HepG2 (cell line): ENCODE results near the gene ACSL5. TPM values are rescaled to one million over a fixed set of nuclear protein-coding genes. Genes with fewer than 3 reads are reported as not detected.

ENCODE experiments used
- CHCHD3 ChIP-seq: sonication (generic); formaldehyde crosslinking; IDR thresholded peaks from 2 replicates; pipeline ENCODE4 v1.8.0; 2022; ENCODE audit warnings: mild to moderate bottlenecking, missing genetic modification reagents, moderate library complexity
- CHD4 ChIP-seq: fragments of 200-600 bp; sonication (generic); IDR thresholded peaks from 2 replicates; pipeline ENCODE4 v1.7.0; 2017; ENCODE audit warnings: mild to moderate bottlenecking, low read length, borderline replicate concordance
- FOXK1 ChIP-seq: sonication (generic); formaldehyde crosslinking; IDR thresholded peaks from 2 replicates; pipeline ENCODE4 v1.4.0; 2020; ENCODE audit warnings: low read depth, missing genetic modification reagents, borderline replicate concordance
- FOXM1 ChIP-seq: sonication (generic); formaldehyde crosslinking; IDR thresholded peaks from 2 replicates; pipeline ENCODE4 v1.5.0; 2020; ENCODE audit warnings: missing genetic modification reagents
- GFI1 ChIP-seq: sonication (generic); formaldehyde crosslinking; IDR thresholded peaks from 2 replicates; pipeline ENCODE4 v1.5.0; 2020; ENCODE audit warnings: missing genetic modification reagents, mild to moderate bottlenecking, borderline replicate concordance
- ISL2 ChIP-seq: sonication (generic); formaldehyde crosslinking; IDR thresholded peaks from 2 replicates; pipeline ENCODE4 v1.5.0; 2020; ENCODE audit warnings: missing genetic modification reagents
- RAD51 ChIP-seq: fragments of 450-650 bp; IDR thresholded peaks from 2 replicates; pipeline ENCODE4 v1.6.1; 2016; ENCODE audit warnings: borderline replicate concordance
- ZNF605 ChIP-seq: sonication (generic); formaldehyde crosslinking; IDR thresholded peaks from 2 replicates; pipeline ENCODE4 v1.8.0; 2022; ENCODE audit warnings: mild to moderate bottlenecking, missing genetic modification reagents
- ZNF775 ChIP-seq: sonication (generic); formaldehyde crosslinking; IDR thresholded peaks from 2 replicates; pipeline ENCODE4 v1.4.0; 2020; ENCODE audit warnings: missing genetic modification reagents, mild to moderate bottlenecking, moderate library complexity, borderline replicate concordance
- polyA plus RNA-seq, 8 experiments: library from polyadenylated mRNA; depleted of rRNA in 3 of 8; stranded (reverse) in 7 of 8; unstranded in 1 of 8; fragments of >200 nt; fragmentation: Illumina TruSeq in 4 of 8; extraction: Trizol in 4 of 8; gene quantifications; 2 replicates each; pipeline versions ENCODE4 v1.2.1 to v1.2.3, GENCODE V29; 2011 to 2016; ENCODE audit warnings: low read depth in 4 of 8, missing spikeins in 1 of 8, mixed read lengths in 1 of 8; ENCODE audit not compliant: insufficient read depth in 1 of 8
- total RNA-seq, 5 experiments: library from RNA; depleted of rRNA; stranded (reverse); fragments of >200 nt; fragmentation: Illumina TruSeq; extraction: Trizol; gene quantifications; 2 replicates each; pipeline ENCODE4 v1.2.3, GENCODE V29; 2016; ENCODE audit warnings: low read depth in 1 of 5
- TF ChIP-seq, protein P1 (sequence below): sonication (generic); formaldehyde crosslinking; IDR thresholded peaks from 2 replicates; pipeline ENCODE4 v1.9.0; 2021; ENCODE audit warnings: mild to moderate bottlenecking, missing genetic modification reagents
- TF ChIP-seq, protein P2 (sequence below): IDR thresholded peaks from 2 replicates; pipeline ENCODE4 v1.6.1; 2016; ENCODE audit warnings: missing compliant biosample characterization, missing genetic modification reagents, borderline replicate concordance
- TF ChIP-seq, protein P3 (sequence below): sonication (generic); formaldehyde crosslinking; IDR thresholded peaks from 2 replicates; pipeline ENCODE4 v1.8.0; 2022; ENCODE audit warnings: missing genetic modification reagents, low read depth, mild to moderate bottlenecking, borderline replicate concordance
- TF ChIP-seq, protein P4 (sequence below): sonication (generic); formaldehyde crosslinking; IDR thresholded peaks from 2 replicates; pipeline ENCODE4 v1.4.0; 2020; ENCODE audit warnings: missing genetic modification reagents
- TF ChIP-seq, protein P5 (sequence below): sonication (generic); formaldehyde crosslinking; IDR thresholded peaks from 2 replicates; pipeline ENCODE4 v1.8.1; 2023; ENCODE audit warnings: mild to moderate bottlenecking, inconsistent platforms, moderate library complexity, missing genetic modification reagents, borderline replicate concordance
- TF ChIP-seq, protein P6 (sequence below): sonication (generic); formaldehyde crosslinking; IDR thresholded peaks from 2 replicates; pipeline ENCODE4 v1.4.0; 2020; ENCODE audit warnings: mild to moderate bottlenecking, missing genetic modification reagents

Gene ACSL5
- total and polyA plus RNA-seq, 2 of the 13 experiments (the other 11 are each of a cell fraction or from before 2014, with no cell fraction given): 56.4 to 82.5 TPM

DNA sequence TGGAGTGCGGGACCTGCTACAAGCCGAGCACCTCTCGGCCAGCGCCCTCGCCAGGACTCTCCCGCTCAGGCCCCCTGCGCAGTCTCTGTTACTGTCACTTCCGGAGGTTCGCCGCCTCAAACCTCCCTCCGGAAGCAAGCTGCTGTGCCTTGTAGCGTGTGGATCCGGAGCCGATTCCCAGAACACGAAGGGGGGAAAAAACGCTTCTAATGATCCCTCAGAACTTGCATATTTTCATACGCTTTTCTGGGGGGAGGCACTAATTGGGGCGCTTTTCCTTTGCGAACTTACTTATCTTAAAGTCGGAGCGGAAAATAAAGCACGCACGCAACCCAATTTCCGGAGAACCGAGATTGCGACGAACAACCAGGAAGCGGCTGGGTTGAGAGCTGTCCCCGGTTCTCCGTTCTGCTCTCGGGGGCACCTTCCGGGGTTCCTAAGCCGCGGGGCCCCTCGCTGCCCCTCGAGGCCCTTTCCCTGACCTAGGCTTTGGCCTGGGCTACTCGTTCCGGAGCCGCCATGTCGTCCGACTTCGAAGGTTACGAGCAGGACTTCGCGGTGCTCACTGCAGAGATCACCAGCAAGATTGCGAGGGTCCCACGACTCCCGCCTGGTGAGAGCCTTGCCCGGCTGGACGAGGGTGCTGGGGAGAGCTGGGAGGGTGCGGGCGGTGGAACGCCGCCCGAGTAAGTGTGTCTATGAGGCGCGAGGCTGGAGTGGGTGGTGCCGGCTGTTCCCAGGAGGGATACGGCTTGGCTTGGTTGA, 73.1 kb downstream of the ACSL5 start, which contains the start of the genes VTI1A and ZDHHC6 (continued):
- TF ChIP-seq, protein P1, sequence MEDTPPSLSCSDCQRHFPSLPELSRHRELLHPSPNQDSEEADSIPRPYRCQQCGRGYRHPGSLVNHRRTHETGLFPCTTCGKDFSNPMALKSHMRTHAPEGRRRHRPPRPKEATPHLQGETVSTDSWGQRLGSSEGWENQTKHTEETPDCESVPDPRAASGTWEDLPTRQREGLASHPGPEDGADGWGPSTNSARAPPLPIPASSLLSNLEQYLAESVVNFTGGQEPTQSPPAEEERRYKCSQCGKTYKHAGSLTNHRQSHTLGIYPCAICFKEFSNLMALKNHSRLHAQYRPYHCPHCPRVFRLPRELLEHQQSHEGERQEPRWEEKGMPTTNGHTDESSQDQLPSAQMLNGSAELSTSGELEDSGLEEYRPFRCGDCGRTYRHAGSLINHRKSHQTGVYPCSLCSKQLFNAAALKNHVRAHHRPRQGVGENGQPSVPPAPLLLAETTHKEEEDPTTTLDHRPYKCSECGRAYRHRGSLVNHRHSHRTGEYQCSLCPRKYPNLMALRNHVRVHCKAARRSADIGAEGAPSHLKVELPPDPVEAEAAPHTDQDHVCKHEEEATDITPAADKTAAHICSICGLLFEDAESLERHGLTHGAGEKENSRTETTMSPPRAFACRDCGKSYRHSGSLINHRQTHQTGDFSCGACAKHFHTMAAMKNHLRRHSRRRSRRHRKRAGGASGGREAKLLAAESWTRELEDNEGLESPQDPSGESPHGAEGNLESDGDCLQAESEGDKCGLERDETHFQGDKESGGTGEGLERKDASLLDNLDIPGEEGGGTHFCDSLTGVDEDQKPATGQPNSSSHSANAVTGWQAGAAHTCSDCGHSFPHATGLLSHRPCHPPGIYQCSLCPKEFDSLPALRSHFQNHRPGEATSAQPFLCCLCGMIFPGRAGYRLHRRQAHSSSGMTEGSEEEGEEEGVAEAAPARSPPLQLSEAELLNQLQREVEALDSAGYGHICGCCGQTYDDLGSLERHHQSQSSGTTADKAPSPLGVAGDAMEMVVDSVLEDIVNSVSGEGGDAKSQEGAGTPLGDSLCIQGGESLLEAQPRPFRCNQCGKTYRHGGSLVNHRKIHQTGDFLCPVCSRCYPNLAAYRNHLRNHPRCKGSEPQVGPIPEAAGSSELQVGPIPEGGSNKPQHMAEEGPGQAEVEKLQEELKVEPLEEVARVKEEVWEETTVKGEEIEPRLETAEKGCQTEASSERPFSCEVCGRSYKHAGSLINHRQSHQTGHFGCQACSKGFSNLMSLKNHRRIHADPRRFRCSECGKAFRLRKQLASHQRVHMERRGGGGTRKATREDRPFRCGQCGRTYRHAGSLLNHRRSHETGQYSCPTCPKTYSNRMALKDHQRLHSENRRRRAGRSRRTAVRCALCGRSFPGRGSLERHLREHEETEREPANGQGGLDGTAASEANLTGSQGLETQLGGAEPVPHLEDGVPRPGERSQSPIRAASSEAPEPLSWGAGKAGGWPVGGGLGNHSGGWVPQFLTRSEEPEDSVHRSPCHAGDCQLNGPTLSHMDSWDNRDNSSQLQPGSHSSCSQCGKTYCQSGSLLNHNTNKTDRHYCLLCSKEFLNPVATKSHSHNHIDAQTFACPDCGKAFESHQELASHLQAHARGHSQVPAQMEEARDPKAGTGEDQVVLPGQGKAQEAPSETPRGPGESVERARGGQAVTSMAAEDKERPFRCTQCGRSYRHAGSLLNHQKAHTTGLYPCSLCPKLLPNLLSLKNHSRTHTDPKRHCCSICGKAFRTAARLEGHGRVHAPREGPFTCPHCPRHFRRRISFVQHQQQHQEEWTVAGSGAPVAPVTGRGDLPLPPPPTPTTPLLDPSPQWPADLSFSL: no peak
- no peak for TF ChIP-seq FOXM1 (CRISPR knock-in tag)
- no peak for TF ChIP-seq ISL2
- no peak for TF ChIP-seq CHCHD3 (CRISPR knock-in tag)
- peak; percentile 82; the same call in 1 of the 2 replicates for TF ChIP-seq ZNF775 (CRISPR knock-in tag)
- peak; percentile 89 for TF ChIP-seq ZNF605 (CRISPR knock-in tag)
- TF ChIP-seq, protein P2, sequence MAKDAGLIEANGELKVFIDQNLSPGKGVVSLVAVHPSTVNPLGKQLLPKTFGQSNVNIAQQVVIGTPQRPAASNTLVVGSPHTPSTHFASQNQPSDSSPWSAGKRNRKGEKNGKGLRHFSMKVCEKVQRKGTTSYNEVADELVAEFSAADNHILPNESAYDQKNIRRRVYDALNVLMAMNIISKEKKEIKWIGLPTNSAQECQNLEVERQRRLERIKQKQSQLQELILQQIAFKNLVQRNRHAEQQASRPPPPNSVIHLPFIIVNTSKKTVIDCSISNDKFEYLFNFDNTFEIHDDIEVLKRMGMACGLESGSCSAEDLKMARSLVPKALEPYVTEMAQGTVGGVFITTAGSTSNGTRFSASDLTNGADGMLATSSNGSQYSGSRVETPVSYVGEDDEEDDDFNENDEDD (CRISPR knock-in tag): peak; percentile 67
- TF ChIP-seq, protein P3, sequence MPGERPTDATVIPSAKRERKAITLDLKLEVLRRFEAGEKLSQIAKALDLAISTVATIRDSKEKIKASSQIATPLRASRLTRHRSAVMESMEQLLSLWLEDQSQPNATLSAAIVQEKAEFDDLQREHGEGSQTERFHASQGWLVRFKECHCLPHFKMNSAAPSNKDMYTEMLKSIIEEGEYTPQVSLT (CRISPR knock-in tag): peak; percentile 49; the same call in 1 of the 2 replicates
- TF ChIP-seq, protein P4, sequence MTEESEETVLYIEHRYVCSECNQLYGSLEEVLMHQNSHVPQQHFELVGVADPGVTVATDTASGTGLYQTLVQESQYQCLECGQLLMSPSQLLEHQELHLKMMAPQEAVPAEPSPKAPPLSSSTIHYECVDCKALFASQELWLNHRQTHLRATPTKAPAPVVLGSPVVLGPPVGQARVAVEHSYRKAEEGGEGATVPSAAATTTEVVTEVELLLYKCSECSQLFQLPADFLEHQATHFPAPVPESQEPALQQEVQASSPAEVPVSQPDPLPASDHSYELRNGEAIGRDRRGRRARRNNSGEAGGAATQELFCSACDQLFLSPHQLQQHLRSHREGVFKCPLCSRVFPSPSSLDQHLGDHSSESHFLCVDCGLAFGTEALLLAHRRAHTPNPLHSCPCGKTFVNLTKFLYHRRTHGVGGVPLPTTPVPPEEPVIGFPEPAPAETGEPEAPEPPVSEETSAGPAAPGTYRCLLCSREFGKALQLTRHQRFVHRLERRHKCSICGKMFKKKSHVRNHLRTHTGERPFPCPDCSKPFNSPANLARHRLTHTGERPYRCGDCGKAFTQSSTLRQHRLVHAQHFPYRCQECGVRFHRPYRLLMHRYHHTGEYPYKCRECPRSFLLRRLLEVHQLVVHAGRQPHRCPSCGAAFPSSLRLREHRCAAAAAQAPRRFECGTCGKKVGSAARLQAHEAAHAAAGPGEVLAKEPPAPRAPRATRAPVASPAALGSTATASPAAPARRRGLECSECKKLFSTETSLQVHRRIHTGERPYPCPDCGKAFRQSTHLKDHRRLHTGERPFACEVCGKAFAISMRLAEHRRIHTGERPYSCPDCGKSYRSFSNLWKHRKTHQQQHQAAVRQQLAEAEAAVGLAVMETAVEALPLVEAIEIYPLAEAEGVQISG (CRISPR knock-in tag): peak; percentile 80
- TF ChIP-seq, protein P5, sequence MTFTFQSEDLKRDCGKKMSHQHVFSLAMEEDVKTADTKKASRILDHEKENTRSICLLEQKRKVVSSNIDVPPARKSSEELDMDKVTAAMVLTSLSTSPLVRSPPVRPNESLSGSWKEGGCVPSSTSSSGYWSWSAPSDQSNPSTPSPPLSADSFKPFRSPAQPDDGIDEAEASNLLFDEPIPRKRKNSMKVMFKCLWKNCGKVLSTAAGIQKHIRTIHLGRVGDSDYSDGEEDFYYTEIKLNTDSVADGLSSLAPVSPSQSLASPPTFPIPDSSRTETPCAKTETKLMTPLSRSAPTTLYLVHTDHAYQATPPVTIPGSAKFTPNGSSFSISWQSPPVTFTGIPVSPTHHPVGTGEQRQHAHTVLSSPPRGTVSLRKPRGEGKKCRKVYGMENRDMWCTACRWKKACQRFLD: peak; percentile 41; the same call in 1 of the 2 replicates
- no peak for TF ChIP-seq RAD51
- peak; percentile 10; the same call in 1 of the 2 replicates for TF ChIP-seq FOXK1 (CRISPR knock-in tag)
- no peak for TF ChIP-seq CHD4
- TF ChIP-seq GFI1: peak; percentile 50; the same call in 1 of the 2 replicates
- TF ChIP-seq, protein P6, sequence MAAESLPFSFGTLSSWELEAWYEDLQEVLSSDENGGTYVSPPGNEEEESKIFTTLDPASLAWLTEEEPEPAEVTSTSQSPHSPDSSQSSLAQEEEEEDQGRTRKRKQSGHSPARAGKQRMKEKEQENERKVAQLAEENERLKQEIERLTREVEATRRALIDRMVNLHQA (CRISPR knock-in tag): no peak
